Neural crest cell (in vitro differentiated cells): ENCODE measurements around the gene ZNF891. TPM values are rescaled to one million over a fixed set of nuclear protein-coding genes. Genes with fewer than 3 reads are reported as not detected.

Experiments
- DNase-seq: peaks from one replicate; pipeline ENCODE4 v3.0.0; 2021; ENCODE audit warnings: low read depth, mixed read lengths, low spot score
- H3K27ac Mint-ChIP-seq: one replicate; pipeline ENCODE4 v1.8.0; 2021; ENCODE audit warnings: mild to moderate bottlenecking, mixed read lengths; ENCODE audit not compliant: unreplicated experiment
- H3K27me3 Mint-ChIP-seq: 2 replicates; pipeline ENCODE4 v1.8.0; 2021; ENCODE audit warnings: low read depth, mild to moderate bottlenecking, mixed read lengths
- H3K36me3 Mint-ChIP-seq: 2 replicates; pipeline ENCODE4 v1.8.0; 2021; ENCODE audit warnings: low read depth, mild to moderate bottlenecking, mixed read lengths
- H3K4me1 Mint-ChIP-seq: 2 replicates; pipeline ENCODE4 v1.8.0; 2021; ENCODE audit warnings: mixed read lengths
- H3K4me3 Mint-ChIP-seq: one replicate; pipeline ENCODE4 v1.8.0; 2021; ENCODE audit warnings: mild to moderate bottlenecking, mixed read lengths
- H3K9me3 Mint-ChIP-seq: 2 replicates; pipeline ENCODE4 v1.8.0; 2021; ENCODE audit warnings: mixed read lengths
- total RNA-seq: library from RNA; stranded (reverse); gene quantifications from 2 replicates; pipeline ENCODE4 v1.2.1, GENCODE V29; 2021
- TF ChIP-seq, protein P1 (sequence below): fragments of 200-600 bp; sonication (generic); conservative IDR thresholded peaks from 2 replicates; pipeline ENCODE4 v1.5.0; 2021; ENCODE audit warnings: antibody characterized with exemption, mild to moderate bottlenecking

ZNF891 gene
- total RNA-seq, 1 donor from 2014 or later, result 3.9 TPM

DNA sequence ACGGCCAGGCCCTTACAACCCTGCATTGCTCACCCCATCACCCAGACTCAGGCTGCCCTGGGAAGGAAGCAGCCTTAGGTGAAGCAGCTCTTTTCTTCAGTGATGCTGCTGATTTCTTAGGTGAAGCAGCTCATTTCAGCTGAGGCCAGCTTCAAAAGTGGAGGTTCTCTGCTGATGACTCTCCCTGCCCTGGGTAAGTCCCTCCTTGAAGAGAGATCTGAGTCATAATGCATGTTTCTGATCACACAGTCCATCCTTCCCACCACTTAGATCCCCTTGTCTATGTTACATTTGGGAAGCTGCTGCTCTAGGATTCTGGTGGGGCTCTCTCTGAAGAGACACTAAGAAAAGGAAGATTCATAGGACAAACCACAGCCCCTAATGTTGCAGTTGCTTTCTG is 66.5 kb downstream of the ZNF891 start:
- H3K4me1 Mint-ChIP-seq, result no peaks in the 10 kb centered on the region
- peaks cover 31% of the 10 kb centered on the region for H3K9me3 Mint-ChIP-seq
- H3K36me3 Mint-ChIP-seq, result peaks cover 57% of the 10 kb centered on the region
- no peak overlapping the region for H3K27ac Mint-ChIP-seq
- DNase-seq, result no peak
- TF ChIP-seq, protein P1, sequence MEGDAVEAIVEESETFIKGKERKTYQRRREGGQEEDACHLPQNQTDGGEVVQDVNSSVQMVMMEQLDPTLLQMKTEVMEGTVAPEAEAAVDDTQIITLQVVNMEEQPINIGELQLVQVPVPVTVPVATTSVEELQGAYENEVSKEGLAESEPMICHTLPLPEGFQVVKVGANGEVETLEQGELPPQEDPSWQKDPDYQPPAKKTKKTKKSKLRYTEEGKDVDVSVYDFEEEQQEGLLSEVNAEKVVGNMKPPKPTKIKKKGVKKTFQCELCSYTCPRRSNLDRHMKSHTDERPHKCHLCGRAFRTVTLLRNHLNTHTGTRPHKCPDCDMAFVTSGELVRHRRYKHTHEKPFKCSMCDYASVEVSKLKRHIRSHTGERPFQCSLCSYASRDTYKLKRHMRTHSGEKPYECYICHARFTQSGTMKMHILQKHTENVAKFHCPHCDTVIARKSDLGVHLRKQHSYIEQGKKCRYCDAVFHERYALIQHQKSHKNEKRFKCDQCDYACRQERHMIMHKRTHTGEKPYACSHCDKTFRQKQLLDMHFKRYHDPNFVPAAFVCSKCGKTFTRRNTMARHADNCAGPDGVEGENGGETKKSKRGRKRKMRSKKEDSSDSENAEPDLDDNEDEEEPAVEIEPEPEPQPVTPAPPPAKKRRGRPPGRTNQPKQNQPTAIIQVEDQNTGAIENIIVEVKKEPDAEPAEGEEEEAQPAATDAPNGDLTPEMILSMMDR, result no peak
- peaks cover 8% of the 10 kb centered on the region for H3K27me3 Mint-ChIP-seq
- H3K4me3 Mint-ChIP-seq, result no peak overlapping the region

DNA sequence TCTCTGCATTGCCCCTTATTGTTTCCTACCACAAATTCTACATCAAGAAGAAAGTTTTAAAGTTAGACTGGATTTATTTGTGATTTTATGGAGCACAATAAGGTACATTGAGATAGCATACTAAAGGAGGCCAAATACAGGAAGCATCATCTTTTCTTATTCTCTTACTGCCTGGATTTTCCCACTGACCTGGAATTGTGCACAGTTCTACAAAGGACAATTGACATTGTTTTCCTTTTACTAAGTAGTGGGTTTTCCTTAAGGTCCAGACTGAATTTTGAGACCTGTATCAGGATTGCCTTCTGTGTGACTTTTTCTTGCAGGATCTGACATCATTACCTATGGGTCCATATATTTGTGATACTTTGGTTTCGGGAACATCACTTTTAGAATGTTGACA is 68.1 kb downstream of the ZNF891 start:
- TF ChIP-seq, protein P1, result no peak
- DNase-seq, result no peak
- no peaks in the 10 kb centered on the region for H3K4me1 Mint-ChIP-seq
- H3K9me3 Mint-ChIP-seq, result peaks cover 41% of the 10 kb centered on the region
- H3K27me3 Mint-ChIP-seq, result peaks cover 19% of the 10 kb centered on the region
- no peak overlapping the region for H3K27ac Mint-ChIP-seq
- peaks cover 73% of the 10 kb centered on the region for H3K36me3 Mint-ChIP-seq
- no peak overlapping the region for H3K4me3 Mint-ChIP-seq

GRCh38 chr12:133058203-133059113 is 71.6 kb downstream of the ZNF891 start:
- no peak for DNase-seq
- Mint-ChIP-seq H3K4me1 (no peaks in the 10 kb centered on the region), H3K27ac (no peak overlapping the region), H3K4me3 (peak overlapping the region; percentile 68), H3K27me3 (peaks cover 18% of the 10 kb centered on the region), H3K9me3 (peaks cover 40% of the 10 kb centered on the region), H3K36me3 (peaks cover 74% of the 10 kb centered on the region)
- TF ChIP-seq, protein P1, result no peak

- Mint-ChIP-seq H3K36me3 (peaks cover 74% of the 10 kb centered on the region), H3K27me3 (peaks cover 18% of the 10 kb centered on the region), H3K9me3 (peaks cover 44% of the 10 kb centered on the region), H3K4me1 (no peaks in the 10 kb centered on the region), H3K4me3 (peak overlapping the region; percentile 68), H3K27ac (no peak overlapping the region)
- TF ChIP-seq, protein P1, result no peak
- no peak for DNase-seq
Measured at GRCh38 chr12:133057446-133057845, 72.6 kb downstream of the ZNF891 start.

Other genes with a start within 250 kb of the ZNF891 start
- 39.0 and 39.9 TPM in 2 replicates for gene CHFR, start 242.7 kb downstream of the ZNF891 start, total RNA-seq
- 19.6 and 22.3 TPM in 2 replicates for gene ZNF605, start 174.0 kb downstream of the ZNF891 start, total RNA-seq
- 12.9 and 13.5 TPM in 2 replicates for gene ZNF26, start 143.9 kb downstream of the ZNF891 start, total RNA-seq
- gene ZNF84, start 92.8 kb downstream of the ZNF891 start, total RNA-seq, result 59.7 and 63.4 TPM in 2 replicates
- gene ZNF140, start 49.4 kb downstream of the ZNF891 start, total RNA-seq, result 19.6 and 19.9 TPM in 2 replicates
- 14.7 and 19.0 TPM in 2 replicates for gene ZNF10, start 353 bp upstream of the ZNF891 start, total RNA-seq
- gene ZNF268, start 51.2 kb upstream of the ZNF891 start, total RNA-seq, result 36.2 and 36.7 TPM in 2 replicates
- gene ANHX, start 105.6 kb upstream of the ZNF891 start, total RNA-seq, result not detected in 2 replicates